ENCODE data around the gene PTPRN2. TPM values are rescaled to one million over a fixed set of nuclear protein-coding genes. Genes with fewer than 3 reads are reported as not detected.

Gene PTPRN2
- total RNA-seq, 1 donor from 2014 or later, result 2.4 TPM

DNA sequence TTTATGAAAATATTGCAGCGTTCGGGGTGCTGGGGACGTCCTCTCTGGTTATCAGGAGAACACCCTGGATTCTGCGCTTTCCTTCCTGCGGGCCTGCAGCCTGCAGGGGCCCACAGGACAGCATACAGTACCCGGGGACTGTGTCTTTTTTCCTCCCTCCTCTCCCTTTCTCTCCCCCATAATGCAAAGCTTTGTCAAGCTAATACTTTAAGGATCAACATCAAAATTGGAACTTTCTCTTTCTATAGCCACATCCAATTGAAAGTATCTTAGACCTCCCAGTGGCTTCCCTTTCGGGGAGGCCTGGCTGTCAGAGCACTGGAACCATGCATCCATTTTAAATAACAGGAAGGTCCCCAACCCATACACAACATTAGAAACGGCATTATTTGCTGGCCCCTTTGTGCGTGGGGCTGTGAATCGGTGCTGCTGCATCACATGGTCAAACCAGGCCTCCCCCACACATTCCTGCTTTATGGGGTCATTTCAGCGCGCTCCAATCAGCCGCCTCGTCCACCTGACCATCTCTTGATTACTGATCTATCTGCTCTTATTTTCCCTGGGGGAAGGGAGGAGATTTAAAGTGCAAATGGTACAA is 745.8 kb downstream of the PTPRN2 start:
- Histone ChIP-seq H3K36me3 (ENCODE audit: control insufficient read depth, insufficient read depth, low read length) (no peaks in the 10 kb centered on the region), H3K27me3 (ENCODE audit: control insufficient read depth, insufficient read depth, low read length) (no peaks in the 10 kb centered on the region), H3K4me3 (ENCODE audit: low read depth, low read length) (no peak overlapping the region)
- TF ChIP-seq, protein P1, sequence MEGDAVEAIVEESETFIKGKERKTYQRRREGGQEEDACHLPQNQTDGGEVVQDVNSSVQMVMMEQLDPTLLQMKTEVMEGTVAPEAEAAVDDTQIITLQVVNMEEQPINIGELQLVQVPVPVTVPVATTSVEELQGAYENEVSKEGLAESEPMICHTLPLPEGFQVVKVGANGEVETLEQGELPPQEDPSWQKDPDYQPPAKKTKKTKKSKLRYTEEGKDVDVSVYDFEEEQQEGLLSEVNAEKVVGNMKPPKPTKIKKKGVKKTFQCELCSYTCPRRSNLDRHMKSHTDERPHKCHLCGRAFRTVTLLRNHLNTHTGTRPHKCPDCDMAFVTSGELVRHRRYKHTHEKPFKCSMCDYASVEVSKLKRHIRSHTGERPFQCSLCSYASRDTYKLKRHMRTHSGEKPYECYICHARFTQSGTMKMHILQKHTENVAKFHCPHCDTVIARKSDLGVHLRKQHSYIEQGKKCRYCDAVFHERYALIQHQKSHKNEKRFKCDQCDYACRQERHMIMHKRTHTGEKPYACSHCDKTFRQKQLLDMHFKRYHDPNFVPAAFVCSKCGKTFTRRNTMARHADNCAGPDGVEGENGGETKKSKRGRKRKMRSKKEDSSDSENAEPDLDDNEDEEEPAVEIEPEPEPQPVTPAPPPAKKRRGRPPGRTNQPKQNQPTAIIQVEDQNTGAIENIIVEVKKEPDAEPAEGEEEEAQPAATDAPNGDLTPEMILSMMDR (IDR thresholded peaks at IDR 0.05; ENCODE audit: insufficient read depth, low read length, poor library complexity, severe bottlenecking), result no peak
- no peak for DNase-seq (ENCODE audit: low read depth)

DNA sequence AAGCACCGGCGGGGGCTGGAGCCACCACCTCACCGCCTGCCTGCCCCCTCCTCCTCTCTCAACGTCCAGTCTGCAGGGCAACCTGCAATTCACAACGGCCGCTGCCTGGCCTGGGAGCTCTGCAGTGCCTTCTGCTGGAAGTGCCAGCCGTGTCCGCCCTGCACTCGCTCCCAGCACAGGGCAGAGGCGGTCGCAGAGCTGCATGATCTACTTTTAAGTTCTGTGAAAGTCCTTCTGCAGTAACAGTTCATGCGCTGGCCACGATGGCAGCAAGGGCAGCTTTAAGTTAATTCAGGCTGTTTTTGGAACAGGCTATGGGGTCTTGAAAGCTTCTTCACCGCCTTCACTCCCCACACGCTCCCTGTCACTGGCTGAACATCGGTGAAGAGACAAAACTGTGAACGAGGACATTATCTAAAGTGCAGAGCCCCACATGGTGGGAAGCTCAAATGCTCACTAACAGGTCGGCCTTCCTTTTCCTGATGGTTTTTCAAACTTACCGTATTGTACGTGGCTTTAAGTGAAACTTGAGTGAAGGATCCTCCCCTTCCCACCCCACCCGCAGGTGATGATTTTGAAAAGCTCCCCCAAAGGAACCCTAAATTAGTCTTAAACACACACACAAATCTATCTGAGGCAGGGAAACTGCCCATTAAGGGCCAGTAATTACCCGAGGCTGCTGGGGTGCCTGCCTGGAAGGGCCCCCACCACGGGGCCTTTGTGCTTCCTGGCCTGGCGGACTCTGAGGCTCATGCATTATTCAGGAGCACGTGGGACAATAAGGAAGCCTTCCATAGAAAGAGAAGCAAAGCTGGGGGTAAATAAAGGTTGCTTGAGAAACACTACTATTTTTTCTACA is 746.5 kb downstream of the PTPRN2 start:
- TF ChIP-seq, protein P1 (IDR thresholded peaks at IDR 0.05; ENCODE audit: insufficient read depth, low read length, poor library complexity, severe bottlenecking), result no peak
- Histone ChIP-seq H3K27me3 (ENCODE audit: control insufficient read depth, insufficient read depth, low read length) (no peaks in the 10 kb centered on the region), H3K36me3 (ENCODE audit: control insufficient read depth, insufficient read depth, low read length) (no peaks in the 10 kb centered on the region), H3K4me3 (ENCODE audit: low read depth, low read length) (no peak overlapping the region)
- DNase-seq (ENCODE audit: low read depth), result no peak

DNA sequence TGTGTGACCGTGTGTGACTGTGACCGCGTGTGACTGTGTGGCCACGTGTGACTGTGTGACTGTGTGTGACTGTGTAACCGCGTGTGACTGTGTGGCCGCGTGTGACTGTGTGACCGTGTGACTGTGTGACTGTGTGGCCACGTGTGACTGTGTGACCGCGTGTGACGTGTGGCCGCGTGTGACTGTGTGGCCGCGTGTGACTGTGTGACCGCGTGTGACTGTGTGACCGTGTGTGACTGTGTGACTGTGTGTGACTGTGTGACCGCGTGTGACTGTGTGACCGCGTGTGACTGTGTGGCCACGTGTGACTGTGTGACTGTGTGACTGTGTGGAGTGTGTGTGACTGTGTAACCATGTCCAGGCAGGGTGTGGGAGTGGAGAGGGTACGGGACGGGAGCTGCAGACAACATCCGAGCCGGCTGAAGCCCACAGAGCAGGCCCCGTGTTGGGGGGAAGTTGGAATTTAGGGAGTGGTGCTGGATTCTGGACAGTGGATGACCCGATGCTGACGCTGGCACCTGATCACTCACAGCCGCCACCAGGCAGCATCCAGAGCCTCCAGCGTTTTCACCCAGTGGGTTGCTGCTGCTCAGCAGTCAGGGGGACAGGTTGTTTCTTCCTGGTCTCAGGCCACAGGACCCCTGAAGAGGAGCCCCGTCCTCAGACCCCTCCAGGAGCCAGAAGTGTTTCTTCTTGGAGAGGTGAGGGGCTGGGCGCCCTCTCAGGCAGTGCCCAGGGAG is 747.3 kb downstream of the PTPRN2 start:
- Histone ChIP-seq H3K4me3 (ENCODE audit: low read depth, low read length) (no peak overlapping the region), H3K27me3 (ENCODE audit: control insufficient read depth, insufficient read depth, low read length) (no peaks in the 10 kb centered on the region), H3K36me3 (ENCODE audit: control insufficient read depth, insufficient read depth, low read length) (no peaks in the 10 kb centered on the region)
- TF ChIP-seq, protein P1 (IDR thresholded peaks at IDR 0.05; ENCODE audit: insufficient read depth, low read length, poor library complexity, severe bottlenecking), result no peak
- DNase-seq (ENCODE audit: low read depth), result no peak

DNA sequence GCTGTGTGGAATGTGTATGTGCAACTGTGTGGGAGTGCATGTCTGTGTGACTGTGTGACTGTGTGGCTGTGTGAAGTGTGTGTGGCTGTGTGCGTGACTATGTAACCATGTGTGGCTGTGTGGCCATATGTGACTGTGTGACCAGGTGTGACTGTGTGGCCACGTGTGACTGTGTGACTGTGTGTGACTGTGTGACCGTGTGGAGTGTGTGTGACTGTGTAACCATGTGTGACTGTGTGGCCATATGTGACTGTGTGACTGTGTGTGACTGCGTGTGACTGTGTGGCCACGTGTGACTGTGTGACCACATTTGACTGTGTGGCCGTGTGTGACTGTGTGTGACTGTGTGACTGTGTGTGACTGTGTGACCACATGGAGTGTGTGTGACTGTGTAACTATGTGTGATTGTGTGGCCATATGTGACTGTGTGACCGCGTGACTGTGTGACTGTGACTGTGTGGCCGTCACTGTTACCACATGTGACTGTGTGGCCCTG is 747.9 kb downstream of the PTPRN2 start:
- Histone ChIP-seq H3K4me3 (ENCODE audit: low read depth, low read length) (no peak overlapping the region), H3K36me3 (ENCODE audit: control insufficient read depth, insufficient read depth, low read length) (no peaks in the 10 kb centered on the region), H3K27me3 (ENCODE audit: control insufficient read depth, insufficient read depth, low read length) (no peaks in the 10 kb centered on the region)
- DNase-seq (ENCODE audit: low read depth), result no peak
- TF ChIP-seq, protein P1 (IDR thresholded peaks at IDR 0.05; ENCODE audit: insufficient read depth, low read length, poor library complexity, severe bottlenecking), result no peak

DNA sequence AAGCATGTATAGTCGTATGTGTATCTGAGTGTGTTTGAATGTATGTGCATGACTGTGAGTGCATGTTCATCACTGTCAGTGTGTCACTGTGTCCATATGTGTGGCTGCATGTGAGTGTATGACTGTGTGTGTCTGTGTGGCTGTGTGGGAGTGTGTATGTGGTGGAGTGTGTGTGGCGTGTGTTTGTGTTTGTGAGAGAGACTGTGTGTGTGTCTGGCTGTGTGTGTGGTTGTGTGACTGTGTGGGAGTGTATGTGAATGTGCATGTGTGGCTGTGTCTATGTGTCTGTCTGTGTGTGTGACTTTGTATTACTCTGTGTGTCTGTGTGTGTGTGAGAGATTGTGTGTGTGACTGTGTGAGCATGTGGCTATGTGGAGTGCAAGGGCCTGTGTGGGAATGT is 748.4 kb downstream of the PTPRN2 start:
- no peaks in the 10 kb centered on the region for H3K27me3 ChIP-seq (ENCODE audit: control insufficient read depth, insufficient read depth, low read length)
- no peak overlapping the region for H3K4me3 ChIP-seq (ENCODE audit: low read depth, low read length)
- H3K36me3 ChIP-seq (ENCODE audit: control insufficient read depth, insufficient read depth, low read length), result no peaks in the 10 kb centered on the region
- no peak for DNase-seq (ENCODE audit: low read depth)
- TF ChIP-seq, protein P1 (IDR thresholded peaks at IDR 0.05; ENCODE audit: insufficient read depth, low read length, poor library complexity, severe bottlenecking), result no peak

Measured in kidney epithelial cell (primary cell).